Mononuclear cell (primary cell): ENCODE data around the gene ACOT7. TPM values are rescaled to one million over a fixed set of nuclear protein-coding genes. Genes with fewer than 3 reads are reported as not detected.

Experiments used
- H3K27me3 ChIP-seq: 2 replicates; pipeline ENCODE4 v1.6.0; 2011; ENCODE audit warnings: low read length, control low read depth; ENCODE audit not compliant: insufficient read depth
- H3K4me1 ChIP-seq: 2 replicates; pipeline ENCODE4 v1.5.1; 2011; ENCODE audit warnings: mild to moderate bottlenecking, low read length, control low read depth; ENCODE audit not compliant: insufficient read depth
- H3K4me3 ChIP-seq: 2 replicates; pipeline ENCODE4 v1.5.1; 2011; ENCODE audit warnings: mild to moderate bottlenecking, low read length, moderate library complexity
- H3K9me3 ChIP-seq: 2 replicates; pipeline ENCODE4 v1.5.1; 2011; ENCODE audit warnings: low read depth, mild to moderate bottlenecking, control low read depth, low read length
- total RNA-seq: library from RNA; depleted of rRNA; stranded (reverse); fragments of >200 nt; gene quantifications from one replicate; pipeline ENCODE4 v1.2.3, GENCODE V29; 2012

Gene ACOT7
- total RNA-seq, 1 donor: 2.1 TPM

DNA sequence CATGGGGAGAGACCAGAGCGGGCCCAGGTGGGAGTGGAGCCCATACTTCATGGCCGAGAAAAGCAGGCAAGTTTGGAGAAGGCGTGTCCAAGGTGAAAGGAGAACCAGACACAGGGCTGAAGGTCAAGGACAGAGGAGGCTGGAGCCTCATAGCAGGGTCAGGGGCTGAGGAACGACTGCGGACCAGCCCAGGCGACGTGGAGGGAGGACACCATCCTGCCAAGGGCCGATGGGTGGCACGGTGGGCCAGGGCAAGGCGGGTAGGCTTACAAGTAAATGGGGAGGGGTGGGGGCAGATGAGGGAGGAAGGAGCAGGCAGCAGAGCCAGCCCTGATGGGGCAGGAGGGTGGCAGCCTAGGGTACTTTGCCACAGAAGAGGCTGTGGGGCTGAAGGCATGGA, 114.5 kb downstream of the ACOT7 start:
- H3K4me1 ChIP-seq: no peaks in the 10 kb centered on the region
- H3K27me3 ChIP-seq: no peaks in the 10 kb centered on the region
- no peak overlapping the region for H3K4me3 ChIP-seq
- H3K9me3 ChIP-seq: no peaks in the 10 kb centered on the region

GRCh38 chr1:6278263-6278662, 115.3 kb downstream of the ACOT7 start:
- H3K9me3 ChIP-seq: no peaks in the 10 kb centered on the region
- H3K4me1 ChIP-seq: no peaks in the 10 kb centered on the region
- H3K27me3 ChIP-seq: no peaks in the 10 kb centered on the region
- no peak overlapping the region for H3K4me3 ChIP-seq

DNA sequence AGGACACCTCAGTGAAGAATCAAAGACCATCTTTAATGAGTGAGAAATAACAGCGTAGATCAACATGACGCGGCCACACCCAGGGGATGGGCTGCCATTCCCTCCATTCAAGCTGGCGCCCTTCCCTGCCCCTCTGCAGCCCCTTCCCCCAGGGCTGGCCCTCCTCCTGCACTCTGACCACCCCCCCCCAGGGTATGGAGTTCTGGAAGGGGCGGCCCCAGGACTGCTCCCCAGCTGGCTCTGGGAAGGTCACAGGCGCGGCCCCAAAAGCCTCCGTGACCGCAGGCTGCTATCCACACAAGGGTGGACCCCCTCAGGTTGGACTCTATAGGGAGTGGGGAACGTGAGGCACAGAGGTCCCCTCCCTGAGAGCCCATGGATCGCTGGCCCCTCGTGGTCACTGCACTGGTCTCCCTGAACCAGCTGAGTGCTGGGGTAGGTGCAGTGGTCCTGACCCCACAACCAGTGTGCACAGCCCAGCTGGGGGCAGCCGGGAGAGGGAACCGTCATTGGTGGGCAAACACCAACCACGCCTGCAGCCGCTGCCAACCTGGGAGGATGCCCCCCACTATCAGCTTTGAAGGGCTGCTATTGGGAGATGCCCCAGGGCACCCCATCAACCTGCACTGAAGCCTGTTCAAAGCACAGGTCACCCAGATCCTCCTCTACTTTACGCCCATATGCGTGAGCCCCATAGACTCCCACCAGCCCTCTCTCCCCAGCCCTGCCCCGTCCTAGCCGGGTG, 116.6 kb downstream of the ACOT7 start:
- Histone ChIP-seq H3K27me3 (no peaks in the 10 kb centered on the region), H3K4me3 (no peak overlapping the region), H3K4me1 (no peaks in the 10 kb centered on the region)

GRCh38 chr1:6275826-6276782, 117.5 kb downstream of the ACOT7 start:
- Histone ChIP-seq H3K4me3 (no peak overlapping the region), H3K9me3 (no peaks in the 10 kb centered on the region), H3K4me1 (no peaks in the 10 kb centered on the region), H3K27me3 (no peaks in the 10 kb centered on the region)

More for the DNA sequence above, 116.6 kb downstream of the ACOT7 start:
- no peaks in the 10 kb centered on the region for H3K9me3 ChIP-seq

DNA sequence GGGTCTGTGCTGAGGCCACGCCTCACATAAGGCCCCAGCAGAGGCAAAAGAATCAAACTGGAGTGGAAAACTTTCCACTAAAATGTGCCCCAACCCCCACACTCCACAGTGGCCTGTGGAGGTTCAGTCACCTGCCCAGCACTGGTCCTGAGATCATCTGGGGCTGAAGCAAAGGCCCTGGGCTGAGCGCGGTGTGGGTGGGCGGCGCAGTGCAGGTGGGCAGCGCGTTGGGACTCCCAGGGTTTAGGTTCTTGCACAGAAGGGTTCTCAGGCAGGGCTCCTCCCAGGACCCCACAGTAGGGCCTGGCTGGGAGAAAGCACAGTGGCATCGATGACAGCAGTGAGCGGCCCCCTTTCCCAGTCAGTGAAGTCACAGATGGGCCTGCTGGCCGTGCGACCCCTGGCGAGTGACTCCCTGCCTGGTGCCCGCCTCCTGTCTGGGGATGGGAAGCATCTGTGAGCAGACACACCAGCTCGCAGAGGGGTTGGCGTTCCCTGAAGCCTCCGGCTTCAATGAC, 118.9 kb downstream of the ACOT7 start:
- Histone ChIP-seq H3K27me3 (no peaks in the 10 kb centered on the region), H3K4me3 (no peak overlapping the region), H3K9me3 (no peaks in the 10 kb centered on the region), H3K4me1 (no peaks in the 10 kb centered on the region)

DNA sequence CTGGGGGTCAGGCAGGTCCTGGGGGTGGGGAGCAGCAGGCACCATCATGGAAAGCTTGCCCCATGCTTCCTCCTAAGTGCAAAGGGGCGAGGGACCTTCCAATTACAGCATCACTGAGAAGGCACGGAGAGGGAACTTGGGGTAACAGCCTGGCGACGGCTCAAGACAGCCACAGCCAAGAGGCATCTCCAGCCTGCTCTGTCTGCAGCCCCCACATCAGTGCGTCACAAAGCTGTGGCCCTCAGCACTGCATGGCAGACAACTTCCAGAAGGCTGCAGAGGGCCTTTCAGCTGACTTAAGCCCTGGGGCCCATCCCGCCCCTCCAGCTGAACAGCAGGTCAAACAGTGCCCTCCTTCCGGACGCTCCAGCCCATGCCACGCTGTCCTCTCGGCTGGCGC, 119.5 kb downstream of the ACOT7 start:
- Histone ChIP-seq H3K4me1 (no peaks in the 10 kb centered on the region), H3K9me3 (no peaks in the 10 kb centered on the region), H3K27me3 (no peaks in the 10 kb centered on the region), H3K4me3 (no peak overlapping the region)

DNA sequence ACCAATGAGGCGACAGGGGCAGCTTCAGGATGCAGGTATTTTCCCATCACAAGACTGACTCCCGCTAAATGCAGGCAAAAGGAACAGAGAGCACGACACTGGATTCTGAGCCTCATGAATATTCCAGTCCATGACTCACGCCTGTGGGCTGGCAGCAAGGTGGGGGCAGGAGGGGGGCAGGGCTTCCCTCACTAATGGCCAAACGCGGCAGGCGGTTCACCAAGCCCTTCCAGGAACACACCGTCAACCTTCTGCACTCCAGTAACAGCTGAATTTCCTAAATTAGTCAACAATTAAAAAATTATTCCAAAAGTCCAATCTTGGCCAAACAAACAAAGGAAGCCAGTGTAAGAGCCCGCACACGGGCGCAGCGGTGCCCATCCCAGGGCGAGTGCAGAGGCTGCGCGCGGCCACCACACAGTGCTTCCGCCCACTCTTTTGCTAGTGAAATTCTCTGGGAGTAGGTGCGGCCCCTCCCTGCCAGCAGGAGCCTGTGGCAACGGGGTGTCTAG, 120.1 kb downstream of the ACOT7 start:
- Histone ChIP-seq H3K27me3 (no peaks in the 10 kb centered on the region), H3K4me1 (no peaks in the 10 kb centered on the region), H3K4me3 (no peak overlapping the region), H3K9me3 (no peaks in the 10 kb centered on the region)

GRCh38 chr1:6272868-6273267, 120.7 kb downstream of the ACOT7 start:
- no peaks in the 10 kb centered on the region for H3K4me1 ChIP-seq
- H3K27me3 ChIP-seq: no peaks in the 10 kb centered on the region
- no peak overlapping the region for H3K4me3 ChIP-seq
- no peaks in the 10 kb centered on the region for H3K9me3 ChIP-seq

GRCh38 chr1:6272452-6272851, 121.1 kb downstream of the ACOT7 start:
- Histone ChIP-seq H3K4me3 (no peak overlapping the region), H3K27me3 (no peaks in the 10 kb centered on the region), H3K4me1 (no peaks in the 10 kb centered on the region), H3K9me3 (no peaks in the 10 kb centered on the region)

DNA sequence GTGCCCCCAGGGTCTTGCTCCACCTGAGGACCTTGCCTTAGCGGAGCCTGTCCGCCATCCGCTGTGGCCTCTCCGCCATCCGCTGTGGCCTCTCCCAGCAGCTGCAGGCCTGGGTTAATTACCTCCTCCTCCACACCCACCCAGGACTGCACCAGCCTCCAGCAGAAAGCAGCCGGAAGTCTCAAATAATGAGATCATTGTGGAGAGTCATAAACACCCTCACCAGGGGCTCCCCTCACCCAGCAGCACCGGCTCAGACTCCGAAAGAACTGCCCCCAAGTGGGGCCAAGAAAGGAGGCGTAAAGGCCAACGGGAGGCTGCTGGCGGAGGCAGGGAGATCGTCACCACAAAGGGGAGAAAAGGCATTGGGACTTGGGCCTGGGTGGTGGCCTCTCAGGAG, 122.0 kb downstream of the ACOT7 start:
- Histone ChIP-seq H3K27me3 (no peaks in the 10 kb centered on the region), H3K9me3 (no peaks in the 10 kb centered on the region), H3K4me1 (no peaks in the 10 kb centered on the region), H3K4me3 (no peak overlapping the region)

- Histone ChIP-seq H3K9me3 (no peaks in the 10 kb centered on the region), H3K4me3 (no peak overlapping the region), H3K27me3 (no peaks in the 10 kb centered on the region), H3K4me1 (no peaks in the 10 kb centered on the region)
Observed at GRCh38 chr1:6271006-6271405, 122.6 kb downstream of the ACOT7 start.

- no peaks in the 10 kb centered on the region for H3K9me3 ChIP-seq
- no peak overlapping the region for H3K4me3 ChIP-seq
- no peaks in the 10 kb centered on the region for H3K4me1 ChIP-seq
- H3K27me3 ChIP-seq: no peaks in the 10 kb centered on the region
Observed at GRCh38 chr1:6270401-6270800, 123.2 kb downstream of the ACOT7 start.

- Histone ChIP-seq H3K27me3 (no peaks in the 10 kb centered on the region), H3K4me1 (no peaks in the 10 kb centered on the region), H3K9me3 (no peaks in the 10 kb centered on the region), H3K4me3 (no peak overlapping the region)
Observed at GRCh38 chr1:6269720-6270400, 123.7 kb downstream of the ACOT7 start.

DNA sequence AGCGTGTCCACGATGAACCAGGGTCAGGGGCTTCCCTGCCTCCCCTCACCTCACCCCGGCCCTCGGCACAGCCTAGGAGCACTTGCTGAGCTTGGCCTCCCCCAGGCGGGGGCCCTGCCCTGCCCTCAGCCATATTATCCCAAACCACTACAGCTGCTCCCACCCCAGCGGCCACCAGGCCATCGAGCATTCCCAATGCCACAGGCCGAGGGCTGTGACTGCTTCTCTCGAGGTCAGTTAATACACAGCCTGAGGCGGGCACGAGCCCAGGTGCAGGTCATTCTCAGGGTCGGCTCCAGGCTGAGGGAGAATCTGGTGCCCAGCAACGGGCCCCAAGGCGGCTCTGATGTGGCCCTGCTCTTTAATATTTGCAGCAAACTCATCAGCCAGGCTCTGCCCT, 124.3 kb downstream of the ACOT7 start:
- H3K4me3 ChIP-seq: no peak overlapping the region
- H3K4me1 ChIP-seq: no peaks in the 10 kb centered on the region
- no peaks in the 10 kb centered on the region for H3K27me3 ChIP-seq
- H3K9me3 ChIP-seq: no peaks in the 10 kb centered on the region

GRCh38 chr1:6268415-6268814, 125.2 kb downstream of the ACOT7 start:
- no peak overlapping the region for H3K4me3 ChIP-seq
- no peaks in the 10 kb centered on the region for H3K4me1 ChIP-seq
- no peaks in the 10 kb centered on the region for H3K27me3 ChIP-seq
- no peaks in the 10 kb centered on the region for H3K9me3 ChIP-seq
